GM18507 (cell line): ENCODE data around the gene VPS72.
"Not testable (repeated sequence)": the region's sequence is repeated elsewhere in the genome, so short reads cannot be mapped to it uniquely, and the experiment has no call there.

Experiments used
- DNase-seq: peaks from one replicate; pipeline ENCODE4 v3.0.0; 2011; ENCODE audit warnings: low read depth; ENCODE audit not compliant: insufficient read length; ENCODE audit errors: extremely low spot score
- FAIRE-seq: peaks from 2 replicates; lab custom pipeline; 2011; peaks lifted over from hg19 to GRCh38; lab: Jason Lieb, UNC

VPS72 gene, protein sequence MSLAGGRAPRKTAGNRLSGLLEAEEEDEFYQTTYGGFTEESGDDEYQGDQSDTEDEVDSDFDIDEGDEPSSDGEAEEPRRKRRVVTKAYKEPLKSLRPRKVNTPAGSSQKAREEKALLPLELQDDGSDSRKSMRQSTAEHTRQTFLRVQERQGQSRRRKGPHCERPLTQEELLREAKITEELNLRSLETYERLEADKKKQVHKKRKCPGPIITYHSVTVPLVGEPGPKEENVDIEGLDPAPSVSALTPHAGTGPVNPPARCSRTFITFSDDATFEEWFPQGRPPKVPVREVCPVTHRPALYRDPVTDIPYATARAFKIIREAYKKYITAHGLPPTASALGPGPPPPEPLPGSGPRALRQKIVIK

DNA sequence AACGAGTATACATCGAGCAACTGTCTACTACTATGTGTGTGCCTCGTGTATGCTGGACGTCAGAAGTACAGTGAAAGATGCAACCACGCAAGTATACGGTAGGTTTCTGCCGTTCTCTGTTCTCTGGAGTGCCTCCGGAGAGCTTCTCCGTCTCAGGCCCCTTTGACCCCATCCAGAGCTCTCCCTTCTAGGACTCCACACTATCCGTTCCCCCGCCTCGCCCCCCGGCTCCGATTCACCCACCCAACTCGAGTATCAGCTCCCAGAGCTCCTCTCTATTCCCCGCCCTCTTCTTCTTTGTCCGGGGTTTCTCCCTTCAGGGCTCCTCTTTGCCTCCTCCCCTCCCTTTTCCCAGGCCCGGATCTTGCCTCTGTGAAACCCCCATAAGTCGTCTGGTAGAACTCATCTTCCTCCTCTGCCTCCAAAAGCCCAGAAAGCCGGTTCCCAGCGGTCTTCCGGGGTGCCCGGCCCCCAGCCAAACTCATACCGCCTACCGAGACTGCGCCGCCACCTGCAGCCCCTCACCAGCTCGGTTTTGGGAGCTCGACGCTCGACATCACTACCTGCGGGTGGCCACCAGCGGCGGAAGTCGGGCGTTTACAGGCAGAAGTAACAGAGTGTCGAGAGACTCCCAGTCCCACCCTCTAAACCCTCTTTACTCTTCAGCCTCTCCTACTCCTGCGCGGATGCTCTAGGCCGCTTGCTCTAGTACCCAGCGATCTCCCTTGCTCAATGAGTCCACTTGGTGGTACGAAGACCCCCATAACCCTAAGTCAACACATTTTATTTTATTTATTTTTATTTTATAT, at the start of gene VPS72:
TSS of gene VPS72 (minus strand) at position 561 of the 809 bp plus-strand sequence. CDS start at position 485, 76 bp downstream.
- peak; percentile 84 for DNase-seq
- peak; percentile 87 for FAIRE-seq

DNA sequence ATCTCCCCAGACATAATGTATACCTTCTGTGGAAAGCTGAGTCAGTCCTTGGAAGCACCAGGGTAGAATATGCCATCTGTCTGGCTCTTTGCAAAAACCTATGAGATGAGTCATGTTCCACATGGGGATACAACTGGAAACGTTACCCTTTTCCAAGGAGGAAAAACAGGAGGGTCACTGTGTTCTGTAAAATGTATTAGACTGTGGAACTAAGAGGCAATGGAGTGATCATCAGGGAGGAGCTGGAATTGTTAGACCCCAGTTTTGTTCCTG, 48.4 kb upstream of the VPS72 start:
- FAIRE-seq (no peak), DNase-seq (no peak)

DNA sequence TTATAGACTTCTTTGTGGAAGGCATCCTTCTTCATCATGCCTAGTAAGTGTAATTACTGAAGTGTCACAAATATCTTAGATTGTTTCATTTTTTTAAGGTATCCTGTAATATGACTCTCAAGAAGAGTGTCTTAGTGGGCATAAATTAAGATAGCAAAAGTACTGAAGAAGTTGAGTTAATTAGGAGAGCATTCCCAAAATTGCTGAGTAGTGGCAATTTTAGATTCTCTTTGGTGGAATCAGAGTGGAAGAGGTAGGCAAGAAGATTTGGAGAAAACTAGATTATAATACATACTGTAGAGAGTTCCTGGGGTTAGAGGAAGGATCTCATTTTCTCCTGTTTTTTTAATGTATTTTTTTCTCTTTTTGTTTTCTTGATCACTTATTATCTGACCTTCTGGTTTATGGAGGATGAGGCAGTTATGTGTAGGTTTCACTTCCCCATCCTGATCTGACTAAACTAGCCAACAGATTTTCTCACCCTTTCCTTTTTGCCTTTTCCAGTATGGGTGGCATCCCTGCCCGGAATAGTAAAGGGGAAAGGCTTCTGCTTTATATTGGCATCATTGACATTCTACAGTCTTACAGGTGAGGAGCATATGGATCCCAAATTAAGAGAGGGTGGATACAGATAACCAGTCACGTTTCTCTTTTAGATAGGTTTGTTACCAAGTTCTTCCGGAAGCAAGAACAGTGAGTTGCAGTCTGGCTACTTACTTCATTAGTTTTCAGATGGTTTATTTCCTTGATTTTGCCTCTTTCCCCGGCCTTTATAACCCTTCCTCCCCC, 47.9 kb upstream of the VPS72 start:
- DNase-seq (peak; percentile 11), FAIRE-seq (peak; percentile 75)

DNA sequence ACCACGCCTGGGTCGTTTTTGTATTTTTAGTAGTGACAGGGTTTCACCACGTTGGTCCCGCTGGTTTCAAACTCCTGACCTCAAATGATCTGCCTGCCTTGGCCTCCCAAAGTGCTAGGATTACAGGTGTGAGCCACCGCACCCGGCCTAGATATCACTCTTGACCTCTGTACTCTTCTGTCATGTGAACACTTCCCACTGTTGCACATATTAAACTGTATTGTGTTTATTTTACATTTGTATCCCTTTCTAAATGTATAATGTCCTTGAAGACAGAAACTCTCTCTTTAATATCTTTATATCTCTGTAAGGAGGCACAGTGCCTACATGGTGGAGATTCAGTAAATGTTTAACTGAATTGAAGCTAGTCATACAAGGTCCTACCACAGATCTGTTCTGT, 45.2 kb upstream of the VPS72 start:
- DNase-seq (no peak), FAIRE-seq (no peak)

DNA sequence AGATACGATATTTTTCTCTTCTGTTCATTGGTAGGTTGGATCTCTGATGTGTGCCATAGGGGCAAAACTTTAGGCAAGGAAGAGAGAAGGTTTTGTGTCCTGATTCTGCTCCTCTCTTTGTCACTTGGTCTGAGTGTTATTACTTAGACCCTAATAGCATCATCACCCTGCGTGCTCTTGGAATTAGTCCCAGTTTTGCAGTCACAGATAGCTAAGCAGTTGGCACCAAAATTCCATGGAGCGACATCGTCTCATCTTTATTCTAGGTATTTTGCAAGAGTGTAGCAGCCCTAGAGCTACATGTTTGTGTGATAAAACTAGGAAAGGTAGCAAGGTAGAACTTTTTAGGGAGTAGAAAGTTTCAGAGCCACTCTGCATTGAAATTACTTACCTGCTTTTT, 32.1 kb upstream of the VPS72 start:
- FAIRE-seq, result no peak

DNA sequence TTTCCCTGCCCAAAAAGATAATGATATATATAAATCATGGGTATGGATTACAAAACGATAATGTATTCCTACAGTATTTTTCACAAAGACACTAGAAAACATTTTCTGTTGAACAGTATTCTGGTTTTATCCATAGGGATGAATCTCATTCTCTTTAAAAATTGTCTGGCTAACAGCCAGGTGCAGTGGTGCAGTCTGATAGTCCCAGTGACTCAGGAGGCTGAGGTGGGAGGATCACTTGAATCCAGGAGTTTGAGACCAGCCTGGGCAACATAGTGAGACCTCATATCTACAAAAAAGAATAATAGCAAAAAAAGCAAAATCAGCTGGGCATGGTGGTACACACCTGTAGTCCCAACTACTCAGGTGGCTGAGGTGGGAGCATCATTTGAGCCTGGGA, 31.6 kb upstream of the VPS72 start:
- FAIRE-seq, result no peak
- DNase-seq, result no peak

More for the DNA sequence above, 32.1 kb upstream of the VPS72 start:
- no peak for DNase-seq

DNA sequence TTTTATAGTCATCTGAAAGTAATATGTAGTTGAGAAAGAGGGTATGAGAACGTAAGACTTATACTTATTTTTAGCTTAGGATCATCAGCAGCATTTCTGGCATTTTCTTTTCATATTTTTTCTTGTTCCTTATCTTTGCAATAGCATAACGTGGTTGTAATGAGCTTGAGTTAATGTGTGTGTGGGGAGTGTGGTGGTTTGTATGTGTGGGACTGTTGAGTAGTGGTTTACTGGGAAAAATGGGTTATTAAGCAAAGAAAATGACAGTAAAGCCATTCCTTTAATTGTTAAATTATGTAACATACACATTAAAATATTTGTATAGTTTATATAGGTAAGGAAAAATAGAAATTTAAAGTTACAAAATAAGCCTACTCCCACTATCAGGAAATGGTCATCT, 23.6 kb upstream of the VPS72 start:
- no peak for DNase-seq
- no peak for FAIRE-seq

DNA sequence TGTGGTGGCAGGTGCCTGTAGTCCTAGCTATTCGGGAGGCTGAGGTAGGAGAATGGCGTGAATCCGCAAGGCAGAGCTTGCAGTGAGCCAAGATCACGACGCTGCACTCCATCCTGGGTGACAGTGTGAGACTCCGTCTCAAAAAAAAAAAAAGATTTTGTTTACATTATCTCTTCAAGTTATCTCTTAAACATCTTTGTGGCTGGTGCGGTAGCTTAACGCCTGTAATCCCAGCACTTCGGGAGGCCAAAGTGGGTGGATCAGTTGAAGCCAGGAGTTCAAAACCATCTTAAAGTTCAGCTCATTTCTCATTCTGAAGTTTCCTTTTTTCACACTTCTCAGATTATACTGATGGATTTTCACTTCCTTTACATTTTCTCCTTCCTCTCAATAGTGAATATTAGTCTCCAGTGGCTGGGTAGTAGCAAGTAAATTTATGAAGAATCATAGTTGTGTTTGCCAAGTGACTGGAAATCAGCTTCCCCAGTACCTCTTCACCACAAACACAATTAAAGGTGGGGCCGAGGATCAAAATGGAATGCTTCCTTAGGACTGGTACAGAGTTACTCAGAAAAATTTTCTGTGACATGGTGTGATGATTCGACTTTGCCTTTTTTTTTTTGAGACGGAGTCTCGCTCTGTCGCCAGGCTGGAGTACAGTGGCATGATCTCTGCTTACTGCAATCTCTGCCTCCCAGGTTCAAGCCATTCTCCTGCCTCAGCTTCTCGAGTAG, 22.1 kb upstream of the VPS72 start:
- no peak for FAIRE-seq

DNA sequence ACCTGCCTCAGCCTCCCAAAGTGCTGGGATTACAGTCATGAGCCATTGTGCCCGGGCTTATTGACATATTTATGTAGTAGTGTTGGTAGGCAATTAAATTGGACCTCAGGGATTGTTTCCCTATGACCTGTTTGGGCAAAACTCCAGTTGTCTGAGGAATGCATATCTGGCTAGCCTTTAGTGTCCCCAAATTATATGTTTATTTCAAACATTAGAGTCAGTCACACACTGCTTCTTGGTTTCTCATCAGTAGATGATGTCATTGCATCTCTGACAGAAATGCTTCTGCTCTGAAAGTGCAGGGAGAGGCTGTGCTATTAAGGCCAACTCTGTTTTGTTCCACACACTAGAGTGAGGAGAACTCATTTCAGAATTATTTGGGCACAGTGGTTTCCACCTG, 20.8 kb upstream of the VPS72 start:
- FAIRE-seq (no peak), DNase-seq (no peak)

More for the DNA sequence above, 22.1 kb upstream of the VPS72 start:
- no peak for DNase-seq

DNA sequence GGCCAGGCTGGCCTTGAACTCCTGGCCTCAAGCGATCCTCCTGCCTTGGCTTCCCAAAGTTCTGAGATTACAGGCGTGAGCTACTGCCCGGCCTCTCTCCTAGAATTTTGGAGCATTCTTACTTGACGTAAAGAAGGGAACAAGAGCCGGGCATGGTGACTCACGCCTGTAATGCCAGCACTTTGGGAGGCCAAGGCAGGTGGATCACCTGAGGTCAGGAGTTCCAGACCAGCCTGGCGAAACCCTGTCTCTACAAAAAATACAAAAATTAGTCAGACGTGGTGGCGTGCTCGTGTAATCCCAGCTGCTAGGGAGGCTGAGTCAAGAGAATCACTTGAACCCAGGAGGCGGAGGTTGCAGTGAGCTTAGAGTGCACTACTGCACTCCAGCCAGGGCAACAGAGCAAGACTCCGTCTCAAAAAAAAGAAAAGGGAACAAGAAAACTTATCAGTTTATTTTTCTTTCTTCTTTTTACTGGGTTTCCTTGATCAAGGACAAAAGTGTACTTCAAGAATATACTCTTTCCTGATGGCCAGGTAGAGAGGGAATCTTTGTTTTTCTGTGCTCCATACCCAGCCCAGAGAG, 15.5 kb upstream of the VPS72 start:
- not testable (repeated sequence) for DNase-seq, FAIRE-seq

DNA sequence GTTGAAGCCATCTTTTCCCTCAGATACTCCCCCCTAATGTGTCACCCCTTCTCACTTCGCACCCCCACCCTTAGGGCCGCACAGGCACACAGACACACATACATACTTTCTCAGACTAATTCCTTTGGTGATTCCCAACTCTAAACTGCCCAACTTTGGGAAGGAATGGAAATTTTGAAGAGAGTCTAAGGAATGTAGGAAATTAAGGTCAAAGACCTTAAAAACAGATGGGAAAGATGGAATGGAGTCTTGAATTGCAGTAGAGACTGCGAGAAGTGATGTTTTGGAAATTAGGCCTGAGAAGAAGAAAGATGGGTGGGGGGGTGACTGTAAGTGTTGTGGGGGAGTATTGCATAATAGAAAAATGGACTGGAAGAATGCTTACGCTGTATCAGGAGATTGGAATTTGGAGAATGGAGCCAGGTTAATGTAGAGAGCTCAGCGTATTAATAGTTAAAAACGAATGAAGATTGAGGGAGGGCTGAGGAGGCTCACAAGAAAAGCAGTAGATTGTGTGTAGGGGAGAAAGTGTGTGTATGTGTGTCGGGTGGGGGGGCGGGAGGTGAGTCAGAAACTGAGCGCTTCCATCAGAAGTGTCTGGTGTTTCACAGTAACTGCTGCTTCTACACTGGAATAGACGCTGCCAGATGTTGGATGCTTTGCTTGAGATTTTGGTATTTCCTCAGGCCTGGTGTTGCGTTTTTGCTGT, 10.0 kb upstream of the VPS72 start:
- FAIRE-seq (no peak), DNase-seq (no peak)

DNA sequence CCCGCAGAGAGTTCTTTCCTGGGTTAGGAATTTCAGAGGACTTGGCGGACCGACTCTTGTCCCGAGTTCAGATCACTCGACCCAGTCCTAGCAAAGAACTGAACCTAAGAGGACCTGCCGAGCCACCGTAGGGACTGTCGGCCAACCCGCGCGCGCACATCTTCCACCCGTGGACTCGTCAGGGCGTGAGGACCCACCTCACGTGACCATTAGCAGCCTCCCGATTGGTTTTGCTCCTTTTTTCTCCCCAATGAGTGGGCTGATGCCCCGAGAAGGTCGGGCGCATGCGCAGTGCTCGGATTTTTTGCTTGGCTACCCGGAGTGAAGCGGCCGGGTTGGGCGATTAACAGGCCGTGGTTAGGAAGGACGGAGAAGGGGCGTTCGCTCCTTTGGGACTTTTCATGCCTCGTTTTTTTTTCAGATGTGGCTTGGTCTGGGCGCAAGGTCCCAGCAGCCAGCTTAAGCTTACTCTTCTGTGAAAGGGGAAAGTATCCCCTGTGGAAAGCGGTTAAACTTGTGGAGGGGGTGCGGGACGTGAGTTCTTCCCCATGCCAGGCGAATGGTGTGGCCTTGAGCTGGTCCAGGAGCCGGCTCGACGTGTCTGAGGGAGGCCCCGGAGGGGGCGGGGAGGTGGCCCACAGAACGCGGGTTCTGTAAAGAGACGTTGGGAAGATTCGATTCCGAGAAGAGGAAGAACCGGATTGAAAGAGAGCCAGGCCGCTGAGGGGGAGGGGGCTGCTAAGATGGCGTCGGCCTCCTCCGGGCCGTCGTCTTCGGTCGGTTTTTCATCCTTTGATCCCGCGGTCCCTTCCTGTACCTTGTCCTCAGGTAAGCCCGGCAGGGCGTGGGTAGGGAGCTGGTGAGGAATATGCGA, 8.5 kb upstream of the VPS72 start, which contains the start of gene PIP5K1A:
TSS of gene PIP5K1A (plus strand) at position 299 of the 874 bp plus-strand sequence. CDS start at position 744, 445 bp downstream.
- FAIRE-seq, result peak; percentile 96

DNA sequence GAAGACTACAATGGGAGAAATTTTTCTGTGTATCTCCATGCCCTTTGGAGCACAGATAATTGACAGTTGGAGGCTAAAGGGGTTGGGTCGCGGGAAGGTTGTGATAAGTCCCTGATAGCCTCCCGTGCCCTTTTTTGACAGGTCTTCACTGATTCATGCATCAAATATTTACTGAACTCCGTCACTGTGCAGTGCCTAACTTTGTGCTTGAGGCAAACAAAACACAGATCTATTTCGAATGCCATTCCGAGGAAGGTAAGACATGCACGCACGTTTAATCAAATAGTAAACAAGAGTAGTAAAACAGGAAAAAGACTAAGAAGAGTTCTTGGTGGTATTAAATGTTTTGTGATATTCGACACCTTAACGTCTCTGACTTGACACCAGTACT, 7.9 kb upstream of the VPS72 start:
- DNase-seq (no peak), FAIRE-seq (no peak)

More for the DNA sequence above, 8.5 kb upstream of the VPS72 start, which contains the start of gene PIP5K1A:
- DNase-seq, result peak; percentile 99

DNA sequence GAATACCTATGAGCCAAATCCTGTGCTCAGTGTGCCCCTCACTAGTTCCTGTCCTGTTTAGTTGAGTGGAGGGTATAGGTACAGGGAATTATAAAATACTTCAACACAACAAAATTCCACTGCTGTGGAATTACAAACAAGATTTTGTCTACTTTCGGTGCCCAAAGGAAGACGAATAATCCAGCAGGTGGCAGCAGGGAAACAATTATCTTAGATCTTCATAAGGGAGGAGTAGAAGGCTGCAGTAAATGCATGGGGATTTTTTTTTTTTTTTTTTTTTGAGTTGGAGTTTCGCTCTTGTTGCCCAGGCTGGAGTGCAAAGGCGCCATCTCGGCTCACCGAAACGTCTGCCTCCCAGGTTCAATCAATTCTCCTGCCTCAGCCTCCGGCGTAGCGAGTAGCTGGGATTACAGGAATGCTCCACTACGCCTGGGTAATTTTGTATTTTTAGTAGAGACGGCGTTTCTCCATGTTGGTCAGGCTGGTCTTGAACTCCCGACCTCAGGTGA, 6.3 kb upstream of the VPS72 start:
- DNase-seq (no peak), FAIRE-seq (peak; percentile 73)

DNA sequence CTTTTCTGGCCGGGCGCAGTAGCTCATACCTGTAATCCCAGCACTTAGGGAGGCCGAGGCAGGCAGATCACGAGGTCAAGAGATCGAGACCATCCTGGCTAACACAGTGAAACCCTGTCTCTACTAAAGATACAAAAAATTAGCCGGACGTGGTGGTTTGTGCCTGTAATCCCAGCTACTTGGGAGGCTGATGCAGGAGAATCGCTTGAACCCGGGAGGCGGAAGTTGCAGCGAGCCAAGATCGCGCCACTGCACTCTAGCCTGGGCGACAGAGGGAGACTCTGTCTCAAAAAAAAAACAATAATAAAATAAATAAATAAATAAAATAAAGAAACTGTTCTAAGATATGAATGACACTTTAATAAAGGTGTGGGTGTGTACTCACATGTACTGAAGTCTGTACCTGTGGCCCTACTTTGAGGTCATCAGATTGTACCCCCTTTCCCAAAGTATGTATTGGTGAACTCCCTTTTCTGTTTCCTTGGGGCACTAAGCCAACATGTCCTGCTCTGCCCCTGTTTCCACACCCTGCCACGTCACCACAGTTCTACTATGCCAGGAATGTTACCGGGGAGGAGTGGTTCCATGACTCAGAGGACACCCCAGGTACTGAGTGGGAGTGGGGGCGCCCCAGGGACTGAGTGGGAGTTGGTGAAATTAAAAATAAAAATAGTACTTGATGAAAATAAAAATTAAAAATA, 5.0 kb upstream of the VPS72 start:
- not testable (repeated sequence) for DNase-seq, FAIRE-seq

DNA sequence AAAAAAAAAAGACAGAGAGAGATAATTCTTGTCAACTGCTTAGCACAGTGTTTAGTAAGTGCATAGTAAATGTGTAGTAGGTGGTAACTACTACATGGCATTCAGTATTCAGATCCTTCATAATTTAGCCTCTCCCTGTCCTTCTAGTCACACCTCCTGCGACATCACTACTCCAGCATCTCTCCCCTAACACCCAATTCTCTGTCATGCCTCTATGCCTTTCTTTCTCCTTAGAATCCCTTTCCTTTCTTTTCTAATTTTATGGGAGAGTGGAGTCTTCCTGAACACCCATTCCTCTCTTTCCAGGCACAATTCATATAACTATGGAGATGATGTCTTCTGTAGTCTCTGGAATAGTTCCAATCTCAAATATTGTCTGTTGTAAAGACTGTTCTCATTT, 3.9 kb upstream of the VPS72 start:
- FAIRE-seq (no peak), DNase-seq (no peak)

DNA sequence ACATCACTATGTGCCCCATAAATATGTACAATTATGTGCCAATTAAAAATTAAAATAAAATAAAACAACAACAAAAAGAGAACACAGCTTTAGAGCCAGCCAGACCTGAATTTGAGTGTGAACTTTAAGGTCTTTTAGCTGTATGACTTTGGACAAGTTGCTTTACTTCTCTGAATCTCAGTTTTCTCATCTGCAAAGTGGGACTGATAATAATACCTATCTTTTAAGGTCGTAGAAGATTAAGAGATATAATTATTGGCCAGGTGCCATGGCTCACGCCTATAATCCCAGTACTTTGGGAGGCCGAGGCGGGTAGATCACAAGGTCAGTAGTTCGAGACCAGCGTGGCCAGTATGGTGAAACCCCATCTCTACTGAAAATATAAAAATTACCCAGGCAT, 3.3 kb upstream of the VPS72 start:
- no peak for DNase-seq
- no peak for FAIRE-seq
